Tibial nerve (tissue), 4 donors: Measurements from ENCODE around the gene DNAJB6. TPM values are rescaled to one million over a fixed set of nuclear protein-coding genes. Genes with fewer than 3 reads are reported as not detected.
"Not testable (repeated sequence)": the region's sequence is repeated elsewhere in the genome, so short reads cannot be mapped to it uniquely, and the experiment has no call there.

Source experiments
- DNase-seq, 2 donors: peaks; one replicate each; pipeline ENCODE4 v3.0.0-alpha.2; 2019; ENCODE audit warnings: low spot score in 2 of 2
- H3K27ac ChIP-seq, 4 donors: fragments of 200-600 bp; sonication (generic) in 3 of 4; one replicate each; pipeline ENCODE4 v1.5.1; 2017 to 2019; ENCODE audit warnings: mild to moderate bottlenecking in 1 of 4
- H3K27me3 ChIP-seq, 2 donors: fragments of 200-600 bp; sonication (generic) in 1 of 2; one replicate each; pipeline versions ENCODE4 v1.5.1 to v1.6.0; 2017 to 2019
- H3K36me3 ChIP-seq, 3 donors: fragments of 200-600 bp; sonication (generic); one replicate each; pipeline ENCODE4 v1.5.1; 2018 to 2019
- H3K4me1 ChIP-seq, 4 donors: fragments of 200-600 bp; sonication (generic) in 3 of 4; one replicate each; pipeline ENCODE4 v1.5.1; 2017 to 2019
- H3K4me3 ChIP-seq, 4 donors: fragments of 200-600 bp; sonication (generic) in 3 of 4; one replicate each; pipeline ENCODE4 v1.5.1; 2017 to 2019; ENCODE audit warnings: mild to moderate bottlenecking in 1 of 4, moderate library complexity in 1 of 4
- H3K9me3 ChIP-seq, 4 donors: fragments of 200-600 bp; sonication (generic) in 3 of 4; one replicate each; pipeline ENCODE4 v1.5.1; 2017 to 2019
- CTCF ChIP-seq, 5 experiments: fragments of 200-600 bp in 3 of 5; fragments of 450-650 bp in 2 of 5; sonication (generic) in 3 of 5; IDR thresholded peaks; one replicate each; pipeline ENCODE4 v1.5.1; 2016 to 2019; ENCODE audit warnings: antibody characterized with exemption in 5 of 5, mild to moderate bottlenecking in 3 of 5, moderate library complexity in 2 of 5
- EP300 ChIP-seq, 2 donors: sonication (generic); formaldehyde crosslinking; IDR thresholded peaks; one replicate each; pipeline ENCODE4 v1.6.1; 2017; ENCODE audit warnings: antibody characterized with exemption in 2 of 2, mild to moderate bottlenecking in 1 of 2
- POLR2A ChIP-seq, 2 donors: fragments of 450-650 bp; IDR thresholded peaks; one replicate each; pipeline ENCODE4 v1.6.1; 2017; ENCODE audit warnings: antibody characterized with exemption in 2 of 2, mild to moderate bottlenecking in 2 of 2, moderate library complexity in 2 of 2
- WGBS, 2 donors: methylation state at CpG; one replicate each; pipeline ENCODE4 v1.1.5; 2018; 5-methylcytosine and 5-hydroxymethylcytosine counted together
- total RNA-seq, 4 donors: library from RNA; depleted of rRNA; stranded (reverse); fragments of >200 nt; gene quantifications; one replicate each; pipeline ENCODE4 v1.1.0, GENCODE V29; 2016

Gene DNAJB6
- total RNA-seq, 4 donors from 2014 or later, result 85.5 to 106 (median 96.9) TPM

- H3K36me3 ChIP-seq, result no peaks in the 10 kb centered on the region
- no peak overlapping the region for H3K27ac ChIP-seq
- H3K4me1 ChIP-seq, result peaks cover 0 to 6% (median 0%) of the 10 kb centered on the region in 4 donors
- no peaks in the 10 kb centered on the region for H3K9me3 ChIP-seq
- DNase-seq, result no peak
- 70 to 74% methylated on average over 4 of the region's 4 CpGs for WGBS, 2 donors
- no peak overlapping the region for H3K4me3 ChIP-seq
- no peak for TF ChIP-seq POLR2A (IDR thresholded peaks at IDR 0.05)
- no peak for TF ChIP-seq CTCF (IDR thresholded peaks at IDR 0.05)
- TF ChIP-seq EP300 (IDR thresholded peaks at IDR 0.05), result no peak
- no peaks in the 10 kb centered on the region for H3K27me3 ChIP-seq
Observed at GRCh38 chr7:157323401-157323800, 13.4 kb upstream of the DNAJB6 start.

- no peak overlapping the region for H3K4me3 ChIP-seq
- no peaks in the 10 kb centered on the region for H3K4me1 ChIP-seq
- no peaks in the 10 kb centered on the region for H3K36me3 ChIP-seq
- DNase-seq, result no peak
- no peaks in the 10 kb centered on the region for H3K27me3 ChIP-seq
- no peaks in the 10 kb centered on the region for H3K9me3 ChIP-seq
- H3K27ac ChIP-seq, result no peak overlapping the region
- 80 to 83% methylated on average over 11 to 12 of the region's 12 CpGs for WGBS, 2 donors
- no peak for TF ChIP-seq POLR2A (IDR thresholded peaks at IDR 0.05)
- TF ChIP-seq CTCF (IDR thresholded peaks at IDR 0.05), result no peak
- TF ChIP-seq EP300 (IDR thresholded peaks at IDR 0.05), result no peak
Observed at GRCh38 chr7:157329447-157329846, 7.4 kb upstream of the DNAJB6 start.

GRCh38 chr7:157330567-157330966 lies 6.2 kb upstream of the DNAJB6 start:
- H3K9me3 ChIP-seq, DNase-seq, H3K27me3 ChIP-seq, H3K36me3 ChIP-seq, H3K27ac ChIP-seq, H3K4me3 ChIP-seq, H3K4me1 ChIP-seq: not testable (repeated sequence)
- WGBS, 2 donors, result 77 to 78% methylated on average over 10 of the region's 10 CpGs

GRCh38 chr7:157331049-157331448 lies 5.8 kb upstream of the DNAJB6 start:
- H3K27me3 ChIP-seq, H3K9me3 ChIP-seq, H3K36me3 ChIP-seq, H3K4me1 ChIP-seq, DNase-seq, H3K4me3 ChIP-seq, H3K27ac ChIP-seq: not testable (repeated sequence)
- 68% methylated on average over 7 of the region's 7 CpGs for WGBS, 2 donors

- DNase-seq, result no peak
- WGBS, 2 donors, result 87 to 90% methylated on average over 5 of the region's 5 CpGs
- TF ChIP-seq POLR2A (IDR thresholded peaks at IDR 0.05) (no peak), EP300 (IDR thresholded peaks at IDR 0.05) (no peak), CTCF (IDR thresholded peaks at IDR 0.05) (no peak)
- H3K27me3 ChIP-seq, result no peaks in the 10 kb centered on the region
- no peaks in the 10 kb centered on the region for H3K36me3 ChIP-seq
- H3K9me3 ChIP-seq, result no peaks in the 10 kb centered on the region
- peaks cover 0 to 32% (median 16%) of the 10 kb centered on the region in 4 donors for H3K4me1 ChIP-seq
- no peak overlapping the region for H3K4me3 ChIP-seq
- no peak overlapping the region for H3K27ac ChIP-seq
Observed at GRCh38 chr7:157335236-157335635, 1.6 kb upstream of the DNAJB6 start.

GRCh38 chr7:157335991-157336382 lies 817 bp upstream of the DNAJB6 start:
- WGBS, 2 donors, result 41 to 46% methylated on average over 11 of the region's 11 CpGs
- no peaks in the 10 kb centered on the region for H3K36me3 ChIP-seq
- peak overlapping the region; percentile 95 to 100 (median 98) for H3K27ac ChIP-seq
- peak overlapping the region; percentile 70 to 93 (median 88) for H3K4me3 ChIP-seq
- H3K4me1 ChIP-seq, result peaks cover 0 to 39% (median 18%) of the 10 kb centered on the region in 4 donors
- H3K9me3 ChIP-seq, result no peaks in the 10 kb centered on the region
- TF ChIP-seq POLR2A (IDR thresholded peaks at IDR 0.05) (no peak), EP300 (IDR thresholded peaks at IDR 0.05) (no peak), CTCF (IDR thresholded peaks at IDR 0.05) (no peak)
- DNase-seq, result no peak
- no peaks in the 10 kb centered on the region for H3K27me3 ChIP-seq
